ENCODE measurements around the gene PWP2.
"Not testable (repeated sequence)": the region's sequence is repeated elsewhere in the genome, so short reads cannot be mapped to it uniquely, and the experiment has no call there.

DNA sequence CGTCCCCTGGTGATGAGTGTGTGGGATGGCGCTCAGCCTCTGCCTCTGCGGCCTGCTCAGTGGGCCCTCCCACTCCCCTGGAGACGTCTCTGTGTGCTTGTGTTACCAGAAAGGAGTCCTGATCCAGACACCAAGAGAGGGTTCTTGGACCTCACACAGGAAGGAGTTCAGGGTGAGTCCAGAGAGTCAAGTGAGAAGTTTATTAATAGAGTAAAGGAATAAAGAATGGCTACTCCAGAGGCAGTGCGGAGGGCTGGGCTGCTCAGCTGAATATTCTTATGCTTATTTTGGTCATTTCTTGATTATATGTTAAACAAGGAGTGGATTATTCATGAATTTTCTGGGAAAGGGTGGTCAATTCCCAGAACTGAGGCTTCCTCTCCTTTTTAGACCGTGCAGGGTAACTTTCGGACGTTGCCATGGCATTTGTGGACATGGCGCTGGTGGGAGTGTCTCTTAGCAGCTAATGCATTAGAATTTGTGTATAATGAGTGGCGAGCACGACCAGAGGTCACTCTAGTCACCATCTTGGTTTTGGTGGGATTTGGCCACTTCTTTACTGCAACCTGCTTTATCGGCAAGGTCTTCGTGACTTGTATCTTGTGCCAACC is 64.9 kb downstream of the PWP2 start:
- TF ChIP-seq POLR2A, POLR2AphosphoS5 (IDR thresholded peaks at IDR 0.05): not testable (repeated sequence)
- TF ChIP-seq, protein P1, sequence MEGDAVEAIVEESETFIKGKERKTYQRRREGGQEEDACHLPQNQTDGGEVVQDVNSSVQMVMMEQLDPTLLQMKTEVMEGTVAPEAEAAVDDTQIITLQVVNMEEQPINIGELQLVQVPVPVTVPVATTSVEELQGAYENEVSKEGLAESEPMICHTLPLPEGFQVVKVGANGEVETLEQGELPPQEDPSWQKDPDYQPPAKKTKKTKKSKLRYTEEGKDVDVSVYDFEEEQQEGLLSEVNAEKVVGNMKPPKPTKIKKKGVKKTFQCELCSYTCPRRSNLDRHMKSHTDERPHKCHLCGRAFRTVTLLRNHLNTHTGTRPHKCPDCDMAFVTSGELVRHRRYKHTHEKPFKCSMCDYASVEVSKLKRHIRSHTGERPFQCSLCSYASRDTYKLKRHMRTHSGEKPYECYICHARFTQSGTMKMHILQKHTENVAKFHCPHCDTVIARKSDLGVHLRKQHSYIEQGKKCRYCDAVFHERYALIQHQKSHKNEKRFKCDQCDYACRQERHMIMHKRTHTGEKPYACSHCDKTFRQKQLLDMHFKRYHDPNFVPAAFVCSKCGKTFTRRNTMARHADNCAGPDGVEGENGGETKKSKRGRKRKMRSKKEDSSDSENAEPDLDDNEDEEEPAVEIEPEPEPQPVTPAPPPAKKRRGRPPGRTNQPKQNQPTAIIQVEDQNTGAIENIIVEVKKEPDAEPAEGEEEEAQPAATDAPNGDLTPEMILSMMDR (IDR thresholded peaks at IDR 0.05), result not testable (repeated sequence)
